Fibroblast of gingiva (primary cell): ENCODE data around the gene TYW1.
"Not testable (repeated sequence)": the region's sequence is repeated elsewhere in the genome, so short reads cannot be mapped to it uniquely, and the experiment has no call there.

Source experiments
- DNase-seq: peaks from one replicate; pipeline ENCODE4 v3.0.0-alpha.2; 2011; ENCODE audit warnings: low read depth

TYW1 gene

DNA sequence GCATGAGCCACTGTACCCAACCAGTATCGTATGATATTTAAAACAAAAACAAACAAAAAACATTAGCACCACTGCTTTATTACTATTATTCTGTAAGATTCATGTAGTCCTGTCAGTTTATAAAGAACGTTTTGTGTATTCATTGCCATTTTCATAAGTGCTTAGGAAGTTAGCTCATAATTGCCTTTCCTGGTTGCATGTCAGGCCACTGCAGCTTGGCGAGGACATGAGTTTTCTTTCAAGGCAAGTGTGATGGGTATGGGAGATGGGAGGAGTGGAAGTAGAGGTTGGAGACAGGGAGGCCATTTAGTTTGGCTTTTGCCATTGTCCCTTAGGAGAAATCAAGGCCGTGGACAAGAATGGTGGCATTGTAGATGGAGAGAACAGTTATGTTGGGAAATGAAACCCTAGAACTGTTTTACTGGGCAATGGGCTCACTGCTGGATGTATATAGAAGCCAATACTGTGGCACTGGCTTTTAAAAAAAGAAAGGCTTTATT, 48.9 kb downstream of the TYW1 start:
- DNase-seq = no peak

DNA sequence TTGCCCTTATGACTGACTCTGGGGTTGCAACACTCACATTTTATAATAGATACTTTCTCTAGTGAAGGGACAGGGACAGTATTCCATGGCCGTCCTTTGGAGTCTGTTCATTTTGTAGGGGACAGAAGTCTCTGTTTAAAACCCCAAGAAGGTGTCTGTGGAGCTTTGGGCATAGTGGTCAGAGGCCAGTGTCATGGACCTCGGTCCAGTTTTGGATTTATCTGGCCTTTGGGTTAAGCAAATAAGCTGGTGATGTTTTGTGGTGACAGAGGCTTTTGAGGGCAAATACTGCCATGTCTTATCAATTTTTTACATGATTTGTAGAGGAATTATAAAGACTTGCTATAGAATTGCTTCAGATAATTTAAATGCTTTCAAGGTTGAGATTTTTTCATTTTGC, 50.2 kb downstream of the TYW1 start:
- not testable (repeated sequence) for DNase-seq

GRCh38 chr7:67049908-67050307, 53.3 kb downstream of the TYW1 start:
- not testable (repeated sequence) for DNase-seq

DNA sequence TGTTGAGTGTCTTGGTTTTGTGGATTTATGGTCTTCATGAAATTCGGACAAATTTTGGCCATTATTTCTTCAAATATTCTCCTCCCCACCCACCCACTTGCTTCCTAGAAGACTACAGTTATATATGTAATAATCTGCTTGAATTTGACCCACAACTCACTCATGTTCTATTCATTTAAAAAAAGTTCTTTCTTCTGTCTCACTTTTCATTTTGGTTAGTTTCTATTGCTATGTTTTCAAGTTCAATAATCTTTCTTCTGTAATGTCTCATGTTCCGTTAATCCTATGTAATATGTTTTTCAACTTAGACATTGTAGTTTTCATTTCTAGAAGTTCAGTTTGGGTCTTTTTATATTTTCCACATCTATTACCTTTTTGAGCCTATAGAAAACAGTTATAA, 55.5 kb downstream of the TYW1 start:
- DNase-seq = not testable (repeated sequence)

DNA sequence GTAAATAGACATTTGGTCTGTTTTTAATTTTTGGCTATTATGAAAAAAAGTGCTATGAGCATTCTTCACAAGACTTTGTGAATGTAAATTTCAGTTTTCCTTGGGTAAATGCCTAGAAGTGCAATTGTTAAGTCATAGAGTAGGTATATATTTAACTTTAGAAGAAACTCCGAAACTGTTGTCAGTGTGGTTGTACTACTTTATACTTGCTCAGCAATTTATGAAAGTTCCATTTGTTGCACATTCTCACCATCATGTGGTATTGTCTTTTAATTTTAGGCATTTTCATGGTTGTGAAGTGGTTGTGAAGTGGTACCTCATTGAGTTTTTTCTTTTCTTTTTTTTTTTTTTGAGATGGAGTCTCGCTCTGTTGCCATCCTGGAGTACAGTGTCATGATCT, 60.0 kb downstream of the TYW1 start:
- peak; percentile 20 for DNase-seq

- not testable (repeated sequence) for DNase-seq
Measured at GRCh38 chr7:67061321-67061720, 64.7 kb downstream of the TYW1 start.

DNA sequence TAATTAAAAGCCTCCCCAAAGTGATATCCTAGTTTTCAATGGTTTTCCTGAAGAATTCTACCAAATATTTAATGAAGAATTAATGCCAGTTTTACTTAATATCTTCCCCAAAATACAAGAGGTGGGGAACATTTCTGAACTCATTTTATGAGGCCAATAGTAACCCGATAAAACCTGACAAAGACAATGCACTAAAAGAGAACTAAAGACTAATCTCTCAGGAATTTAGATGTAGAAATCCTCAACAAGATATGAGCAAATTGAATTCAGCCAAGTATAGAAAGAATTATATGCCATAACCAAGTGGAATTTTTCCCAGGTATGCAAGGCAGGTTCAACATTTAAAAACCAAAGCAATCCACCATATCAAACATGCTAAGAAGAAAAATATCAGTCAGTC, 66.2 kb downstream of the TYW1 start:
- DNase-seq = peak; percentile 11

DNA sequence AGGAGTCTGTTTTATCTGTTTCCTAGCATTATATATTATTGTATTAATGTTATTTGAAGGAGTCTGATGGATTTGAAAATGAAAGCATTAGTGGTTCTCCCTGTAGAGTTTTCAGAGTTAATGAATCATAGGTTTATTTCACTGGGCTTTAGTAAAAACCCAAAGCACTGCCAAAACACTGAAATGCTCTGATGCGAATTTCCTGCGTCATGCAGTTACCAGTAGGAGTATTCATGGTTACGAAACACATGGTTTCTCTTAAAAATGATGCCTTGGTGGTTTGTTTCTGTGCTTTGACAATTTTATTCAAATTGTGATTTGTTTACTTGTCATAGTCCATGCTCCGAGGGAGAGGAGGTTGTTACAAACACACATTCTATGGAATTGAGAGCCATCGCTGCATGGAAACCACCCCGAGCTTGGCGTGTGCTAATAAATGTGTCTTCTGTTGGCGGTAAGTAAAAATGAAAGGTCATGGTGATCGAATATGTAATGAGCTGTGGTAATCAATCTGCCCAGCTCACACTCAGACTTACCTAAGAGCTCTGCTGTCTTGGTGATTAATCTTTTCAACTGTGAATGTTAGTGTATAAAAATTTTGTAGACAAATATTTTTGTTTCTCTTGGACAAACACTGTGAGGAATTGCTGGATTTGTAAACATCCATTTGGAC, 70.5 kb downstream of the TYW1 start:
- DNase-seq = peak; percentile 91

DNA sequence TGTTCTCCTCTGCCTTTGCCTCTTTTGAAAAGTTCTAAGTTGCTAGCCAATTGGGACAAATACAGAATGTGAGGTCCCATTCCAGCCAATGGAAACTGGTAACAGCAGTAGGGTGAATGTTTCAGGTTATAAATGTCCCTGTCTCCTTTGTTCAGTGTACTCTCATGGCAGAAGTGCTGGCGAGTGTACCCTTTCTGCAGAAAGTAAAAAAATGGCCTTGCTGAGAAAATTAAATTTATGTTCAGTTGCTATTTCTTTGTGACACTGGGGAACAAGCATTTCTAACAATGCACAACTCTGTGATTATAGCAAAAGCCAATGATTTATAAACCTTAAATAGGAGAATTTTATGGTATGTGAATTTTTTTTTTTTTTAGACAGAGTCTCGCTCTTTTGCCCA, 79.5 kb downstream of the TYW1 start:
- DNase-seq = not testable (repeated sequence)

DNA sequence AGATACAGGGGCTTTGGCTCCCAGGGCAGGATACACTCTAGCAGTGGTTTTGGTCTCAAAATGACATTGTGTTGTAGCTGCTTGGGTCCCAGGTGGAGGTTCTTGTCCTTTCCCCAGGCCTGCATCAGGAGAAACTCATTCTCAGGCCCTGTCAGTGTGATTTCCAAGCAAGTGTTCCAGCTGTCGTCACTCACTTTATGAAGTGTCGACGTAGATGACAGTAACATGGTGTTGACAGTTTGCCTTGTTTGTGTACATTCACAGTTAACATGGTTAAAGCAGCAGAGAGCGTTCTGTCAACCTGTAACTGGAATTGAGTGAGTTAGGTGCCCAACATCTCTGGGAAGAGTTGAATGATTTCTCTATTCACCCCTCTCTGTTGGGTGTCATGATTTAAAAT, 86.2 kb downstream of the TYW1 start:
- not testable (repeated sequence) for DNase-seq

GRCh38 chr7:67089261-67089660, 92.6 kb downstream of the TYW1 start:
- DNase-seq = not testable (repeated sequence)

- DNase-seq = not testable (repeated sequence)
Measured at GRCh38 chr7:67091053-67091452, 94.4 kb downstream of the TYW1 start.

- not testable (repeated sequence) for DNase-seq
Measured at GRCh38 chr7:67098031-67098430, 101.4 kb downstream of the TYW1 start.

DNA sequence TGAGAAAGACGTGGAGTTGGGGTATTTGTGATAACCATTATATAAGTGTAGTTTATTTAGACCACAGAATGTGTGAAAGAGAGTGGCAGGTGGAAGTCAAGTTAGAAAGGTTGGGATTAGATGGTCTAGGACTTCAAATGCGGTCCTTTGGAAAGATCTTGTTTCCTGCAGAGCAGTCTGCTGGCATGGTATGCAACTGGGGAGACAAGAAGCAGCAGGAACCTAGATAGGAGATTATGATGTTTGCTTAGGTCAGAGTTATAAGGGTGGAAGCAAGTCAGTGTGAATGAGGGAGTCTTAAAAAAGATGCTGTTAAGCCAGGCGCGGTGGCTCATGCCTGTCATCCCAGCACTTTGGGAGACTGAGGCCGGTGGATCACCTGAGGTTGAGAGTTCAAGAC, 102.8 kb downstream of the TYW1 start:
- DNase-seq = not testable (repeated sequence)

DNA sequence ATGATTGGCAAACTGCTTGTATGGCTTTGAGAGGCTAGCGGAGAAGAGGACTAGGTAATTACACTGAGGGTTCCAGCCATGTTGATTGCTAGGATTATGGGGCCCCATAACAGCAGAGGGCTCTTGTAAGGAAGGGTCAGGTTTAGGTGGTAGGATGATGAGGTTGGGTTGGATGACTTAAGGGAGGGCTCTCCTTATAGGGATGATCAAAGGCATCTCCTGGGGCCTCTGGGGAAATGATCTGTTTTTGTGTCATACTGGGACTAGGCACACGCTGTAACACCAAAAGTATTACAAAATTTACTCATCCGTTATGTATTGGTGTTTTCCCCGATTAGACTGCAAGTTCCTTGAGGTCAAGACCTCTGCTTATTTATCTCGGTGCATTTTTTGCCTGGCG, 103.4 kb downstream of the TYW1 start:
- not testable (repeated sequence) for DNase-seq

- no peak for DNase-seq
Measured at GRCh38 chr7:67100956-67101361, 104.3 kb downstream of the TYW1 start.

DNA sequence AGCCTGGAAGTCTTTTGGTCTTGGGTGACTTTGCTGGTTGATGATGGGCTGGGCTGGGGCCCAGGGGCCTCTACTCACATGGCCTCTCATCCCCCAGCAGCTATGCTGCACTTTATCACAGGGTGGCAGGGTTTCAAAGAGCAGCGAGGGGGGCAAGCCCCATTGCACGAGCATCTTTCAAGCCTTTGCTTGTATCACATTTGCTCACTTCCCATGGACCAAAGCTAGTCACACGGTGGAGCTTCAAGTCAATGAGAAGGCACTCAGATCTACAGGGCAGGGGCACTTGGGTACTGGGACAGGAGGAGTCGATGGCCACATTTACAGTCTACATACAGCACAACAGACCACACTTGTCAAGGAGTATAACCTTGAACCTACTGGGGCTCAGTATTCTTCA, 108.3 kb downstream of the TYW1 start:
- DNase-seq = not testable (repeated sequence)

DNA sequence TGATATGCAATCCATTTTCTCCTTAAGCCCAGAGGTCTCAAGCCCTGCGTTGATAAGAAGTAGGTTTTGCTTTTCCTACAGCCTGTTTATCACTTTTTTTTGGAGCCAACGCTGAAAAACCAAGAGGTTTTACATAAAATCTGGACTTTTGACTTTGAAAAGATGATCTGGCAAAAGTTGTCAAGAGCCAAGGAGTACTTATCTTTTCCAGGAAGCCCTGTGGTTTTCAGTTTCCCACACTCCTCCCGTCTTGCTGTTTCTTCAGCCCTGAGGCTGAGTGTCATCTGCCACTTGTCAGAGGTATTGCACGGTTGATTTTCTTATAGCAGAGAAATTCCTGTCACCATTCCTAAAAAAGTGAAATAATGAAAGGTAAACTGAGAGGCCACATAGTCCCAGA, 108.7 kb downstream of the TYW1 start:
- no peak for DNase-seq

DNA sequence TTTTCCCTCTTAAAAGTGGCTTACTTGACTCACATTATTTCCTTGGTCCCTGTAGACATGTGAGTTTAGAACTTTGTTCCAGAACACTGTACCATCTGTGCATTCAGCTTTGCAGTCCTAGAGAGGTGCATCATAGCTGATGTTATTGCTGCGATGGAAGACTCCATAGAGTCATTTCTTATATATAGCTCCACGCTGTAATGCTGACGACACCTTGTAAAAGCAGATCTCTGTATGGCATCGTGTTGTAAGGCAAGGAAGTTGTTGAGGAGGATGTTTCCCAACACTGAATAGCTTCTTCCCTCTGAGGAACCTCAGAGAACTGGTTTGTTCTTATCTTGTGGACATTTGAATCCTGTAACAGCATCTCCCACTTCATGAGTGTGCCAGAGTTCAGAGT, 109.6 kb downstream of the TYW1 start:
- not testable (repeated sequence) for DNase-seq

- DNase-seq = not testable (repeated sequence)
Measured at GRCh38 chr7:67111342-67111741, 114.7 kb downstream of the TYW1 start.

DNA sequence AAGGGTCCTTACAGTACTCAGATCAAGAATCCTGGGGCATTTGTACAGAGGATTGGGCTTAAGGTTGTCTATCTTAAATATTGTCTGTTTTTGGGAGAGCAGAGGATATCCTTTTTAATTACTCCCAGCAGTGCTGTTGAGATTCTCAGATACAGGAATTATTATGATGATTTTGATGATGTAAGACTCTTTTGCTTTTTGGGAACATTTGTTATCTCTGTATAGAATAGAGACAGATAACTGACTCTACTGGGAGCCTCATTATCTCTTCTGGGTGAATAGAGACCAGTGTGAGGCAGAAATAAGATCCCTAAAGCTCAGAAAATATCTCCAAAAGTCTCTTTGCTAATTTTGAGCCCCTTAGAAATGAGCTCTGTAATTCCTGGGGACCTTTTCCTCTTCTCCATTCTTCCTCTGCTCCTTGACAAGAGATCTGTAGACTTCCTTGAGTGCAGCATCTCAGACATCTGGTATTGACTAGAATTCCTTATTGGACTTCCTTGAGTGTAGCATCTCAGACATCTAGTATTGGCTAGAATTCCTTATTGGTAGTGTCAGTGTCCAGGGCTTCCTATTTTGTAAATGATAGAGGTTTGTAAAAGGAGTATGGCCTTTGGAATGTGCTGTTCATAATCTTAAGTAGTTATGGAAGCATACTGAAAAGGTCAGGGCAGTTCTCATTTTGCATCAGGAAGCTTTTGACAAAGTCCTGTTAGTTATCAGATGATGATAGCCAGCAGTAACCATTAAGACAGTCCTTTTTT, 118.0 kb downstream of the TYW1 start:
- DNase-seq = peak; percentile 31

DNA sequence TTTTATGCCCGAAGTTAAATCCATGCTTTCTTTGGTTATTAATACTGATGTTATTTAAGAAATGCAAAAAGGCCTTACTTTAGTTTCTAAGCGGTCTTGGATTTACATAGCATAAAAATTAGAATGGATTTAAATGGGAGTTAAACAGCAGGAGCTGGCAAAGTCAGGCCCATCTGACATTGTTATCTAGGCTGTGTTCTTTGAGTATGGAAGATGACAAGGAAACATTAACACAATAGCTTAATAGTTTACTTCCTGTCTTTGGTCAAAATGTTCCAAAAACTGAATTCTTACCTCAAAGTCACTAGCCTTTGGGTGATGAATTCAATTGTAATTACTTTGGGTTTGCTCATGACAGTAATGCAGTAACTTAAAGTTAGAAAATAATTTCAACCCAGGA, 123.9 kb downstream of the TYW1 start:
- DNase-seq = not testable (repeated sequence)

- not testable (repeated sequence) for DNase-seq
Measured at GRCh38 chr7:67128257-67128656, 131.6 kb downstream of the TYW1 start.
